HFF-Myc (cell line): ENCODE results near the gene DYSF.

Source experiments
- DNase-seq: peaks from one replicate; pipeline ENCODE4 v3.0.0-alpha.2; 2011; ENCODE audit warnings: low read depth; ENCODE audit errors: extremely low read depth
- H3K4me3 ChIP-seq: replicated peaks from 2 replicates; pipeline ENCODE4 v1.5.1; 2011; ENCODE audit warnings: low read depth, mild to moderate bottlenecking, control low read depth, low read length
- TF ChIP-seq, protein P1 (sequence below): IDR thresholded peaks from 2 replicates; pipeline ENCODE4 v1.5.1; 2012; ENCODE audit warnings: mild to moderate bottlenecking, low read depth, low read length, control low read depth; ENCODE audit errors: missing control alignments

DYSF gene

DNA sequence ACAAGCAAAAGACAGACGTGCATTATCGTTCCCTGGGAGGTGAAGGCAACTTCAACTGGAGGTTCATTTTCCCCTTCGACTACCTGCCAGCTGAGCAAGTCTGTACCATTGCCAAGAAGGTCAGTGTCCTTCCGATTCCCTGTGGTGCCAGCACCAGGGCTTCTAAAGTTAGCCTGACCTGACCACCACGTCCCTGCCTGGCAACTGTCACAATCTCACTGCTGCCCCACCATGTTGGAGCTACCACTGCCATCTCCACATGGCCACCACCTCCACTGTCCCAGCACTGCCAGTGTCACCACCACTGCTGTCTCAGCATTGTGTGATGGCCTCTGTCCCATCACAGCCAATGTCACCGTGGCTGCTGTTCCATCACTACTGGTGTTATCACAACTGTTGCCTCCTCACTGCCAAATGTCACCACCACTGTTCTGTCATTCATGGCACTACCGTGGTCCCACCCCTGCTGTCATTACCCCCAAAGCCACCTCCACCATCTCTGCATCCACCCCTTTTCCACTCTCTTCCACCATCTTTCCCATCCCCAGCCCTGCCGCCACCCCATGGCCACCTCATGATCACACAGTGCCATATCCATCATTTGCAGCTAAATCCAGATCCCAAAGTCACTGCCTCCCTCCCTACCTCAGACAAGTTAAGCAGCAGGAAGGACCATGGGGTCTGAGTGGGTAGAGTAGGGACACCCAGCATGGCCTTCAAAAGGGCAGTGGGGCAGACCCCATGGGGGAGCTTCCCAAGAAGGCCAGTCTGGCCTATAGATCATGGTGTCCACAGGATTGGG, 216.5 kb downstream of the DYSF start:
- H3K4me3 ChIP-seq = no peak overlapping the region
- TF ChIP-seq, protein P1, sequence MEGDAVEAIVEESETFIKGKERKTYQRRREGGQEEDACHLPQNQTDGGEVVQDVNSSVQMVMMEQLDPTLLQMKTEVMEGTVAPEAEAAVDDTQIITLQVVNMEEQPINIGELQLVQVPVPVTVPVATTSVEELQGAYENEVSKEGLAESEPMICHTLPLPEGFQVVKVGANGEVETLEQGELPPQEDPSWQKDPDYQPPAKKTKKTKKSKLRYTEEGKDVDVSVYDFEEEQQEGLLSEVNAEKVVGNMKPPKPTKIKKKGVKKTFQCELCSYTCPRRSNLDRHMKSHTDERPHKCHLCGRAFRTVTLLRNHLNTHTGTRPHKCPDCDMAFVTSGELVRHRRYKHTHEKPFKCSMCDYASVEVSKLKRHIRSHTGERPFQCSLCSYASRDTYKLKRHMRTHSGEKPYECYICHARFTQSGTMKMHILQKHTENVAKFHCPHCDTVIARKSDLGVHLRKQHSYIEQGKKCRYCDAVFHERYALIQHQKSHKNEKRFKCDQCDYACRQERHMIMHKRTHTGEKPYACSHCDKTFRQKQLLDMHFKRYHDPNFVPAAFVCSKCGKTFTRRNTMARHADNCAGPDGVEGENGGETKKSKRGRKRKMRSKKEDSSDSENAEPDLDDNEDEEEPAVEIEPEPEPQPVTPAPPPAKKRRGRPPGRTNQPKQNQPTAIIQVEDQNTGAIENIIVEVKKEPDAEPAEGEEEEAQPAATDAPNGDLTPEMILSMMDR = no peak

DNA sequence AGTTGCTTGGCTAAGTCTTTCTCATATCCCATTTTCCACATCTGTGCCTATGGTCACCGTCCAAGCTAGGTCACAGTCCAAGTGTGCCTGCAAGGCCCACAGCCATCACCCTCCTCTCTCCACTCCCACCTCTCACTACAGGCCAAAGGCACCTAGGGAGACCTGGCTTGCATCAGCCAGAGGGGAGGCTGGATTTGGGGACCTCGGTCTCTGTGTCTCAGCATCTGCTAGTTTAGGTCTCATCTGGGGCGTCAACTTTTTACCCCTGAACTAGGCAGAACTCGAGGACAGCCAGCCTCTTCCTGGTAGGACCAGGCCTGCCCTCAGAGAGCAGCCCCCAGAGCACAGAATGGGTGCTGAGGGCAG, 217.1 kb downstream of the DYSF start:
- no peak overlapping the region for H3K4me3 ChIP-seq
- TF ChIP-seq, protein P1 = no peak
- DNase-seq = no peak

More for the DNA sequence above, 216.5 kb downstream of the DYSF start:
- DNase-seq = no peak

DNA sequence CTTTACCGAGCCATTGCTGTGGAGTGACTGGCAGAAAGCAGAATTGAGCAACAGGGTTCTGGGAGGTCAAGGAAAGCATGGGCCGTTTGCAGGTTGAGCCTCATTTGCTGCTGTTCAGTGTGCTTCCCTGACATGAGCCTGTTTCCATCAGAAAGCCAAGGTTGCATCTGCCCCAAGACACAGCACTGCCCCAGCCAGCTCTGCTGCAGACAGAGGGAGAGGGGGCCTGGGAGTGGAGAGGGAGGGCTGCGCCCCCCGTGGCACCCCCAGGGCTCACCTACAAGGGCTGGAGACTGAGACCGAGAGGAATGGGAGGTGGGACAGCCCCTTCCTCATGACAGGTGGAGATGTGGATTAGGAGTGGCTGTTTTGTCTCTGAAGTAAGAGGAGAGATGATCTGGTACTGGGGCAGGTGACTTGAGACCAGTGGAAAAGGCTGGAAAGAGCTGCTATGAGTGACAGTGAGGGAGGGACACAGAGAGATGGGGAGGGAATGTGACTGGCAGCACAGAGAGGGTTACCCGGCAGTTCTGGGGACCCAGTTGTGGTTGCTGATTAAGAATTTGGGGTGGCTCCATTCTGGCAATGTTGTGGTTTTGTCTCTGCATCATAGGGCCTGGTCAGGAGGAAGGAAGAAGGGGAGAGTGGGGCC, 218.0 kb downstream of the DYSF start:
- H3K4me3 ChIP-seq = no peak overlapping the region
- no peak for DNase-seq
- TF ChIP-seq, protein P1 = no peak

DNA sequence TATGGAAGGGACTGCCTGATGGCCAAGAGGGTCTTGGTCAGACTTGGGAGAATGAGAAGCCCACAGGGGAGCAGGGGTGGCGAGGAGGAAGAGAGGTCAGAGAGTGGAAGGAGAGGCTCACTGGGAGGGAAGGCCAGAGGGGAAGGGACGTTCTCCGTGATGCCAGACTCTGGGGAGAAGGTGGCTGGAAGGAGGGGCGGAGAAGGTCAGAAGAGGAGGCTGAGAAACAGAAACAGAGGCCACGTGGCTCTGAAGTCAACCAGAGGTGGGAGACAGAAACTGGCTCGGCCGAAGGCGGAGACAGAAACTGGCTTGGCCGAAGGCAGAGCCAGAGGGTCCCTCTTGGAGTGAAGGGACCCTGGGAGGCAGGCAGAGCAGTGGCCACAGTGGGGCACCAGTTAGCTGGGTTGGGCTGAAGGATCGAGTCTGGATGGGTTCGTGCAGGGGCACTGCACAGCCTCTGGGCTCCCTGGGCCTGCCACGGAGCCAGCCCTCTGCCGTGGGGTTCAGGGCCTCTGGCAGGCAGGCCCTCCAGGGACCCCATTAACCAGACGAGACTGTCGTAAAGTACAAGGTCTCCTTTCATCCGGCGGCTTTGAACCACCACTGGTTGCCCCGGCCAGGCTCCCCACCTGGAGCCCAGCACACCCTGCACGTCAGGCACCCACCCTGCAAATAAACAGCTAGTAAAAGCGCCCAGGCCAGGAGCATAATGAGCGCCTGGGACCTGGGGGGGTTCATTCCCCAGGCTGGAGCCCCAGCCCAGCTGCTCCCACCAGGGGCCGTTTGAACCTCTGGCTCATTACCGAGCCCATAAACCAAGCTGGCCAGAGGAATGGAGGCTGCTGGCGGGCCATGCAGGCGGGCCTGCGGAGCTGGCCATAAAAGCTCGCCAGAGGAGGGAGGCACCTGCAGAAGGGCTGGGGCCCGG, 218.8 kb downstream of the DYSF start:
- H3K4me3 ChIP-seq = no peak overlapping the region
- no peak for DNase-seq
- TF ChIP-seq, protein P1 = peak; percentile 22

DNA sequence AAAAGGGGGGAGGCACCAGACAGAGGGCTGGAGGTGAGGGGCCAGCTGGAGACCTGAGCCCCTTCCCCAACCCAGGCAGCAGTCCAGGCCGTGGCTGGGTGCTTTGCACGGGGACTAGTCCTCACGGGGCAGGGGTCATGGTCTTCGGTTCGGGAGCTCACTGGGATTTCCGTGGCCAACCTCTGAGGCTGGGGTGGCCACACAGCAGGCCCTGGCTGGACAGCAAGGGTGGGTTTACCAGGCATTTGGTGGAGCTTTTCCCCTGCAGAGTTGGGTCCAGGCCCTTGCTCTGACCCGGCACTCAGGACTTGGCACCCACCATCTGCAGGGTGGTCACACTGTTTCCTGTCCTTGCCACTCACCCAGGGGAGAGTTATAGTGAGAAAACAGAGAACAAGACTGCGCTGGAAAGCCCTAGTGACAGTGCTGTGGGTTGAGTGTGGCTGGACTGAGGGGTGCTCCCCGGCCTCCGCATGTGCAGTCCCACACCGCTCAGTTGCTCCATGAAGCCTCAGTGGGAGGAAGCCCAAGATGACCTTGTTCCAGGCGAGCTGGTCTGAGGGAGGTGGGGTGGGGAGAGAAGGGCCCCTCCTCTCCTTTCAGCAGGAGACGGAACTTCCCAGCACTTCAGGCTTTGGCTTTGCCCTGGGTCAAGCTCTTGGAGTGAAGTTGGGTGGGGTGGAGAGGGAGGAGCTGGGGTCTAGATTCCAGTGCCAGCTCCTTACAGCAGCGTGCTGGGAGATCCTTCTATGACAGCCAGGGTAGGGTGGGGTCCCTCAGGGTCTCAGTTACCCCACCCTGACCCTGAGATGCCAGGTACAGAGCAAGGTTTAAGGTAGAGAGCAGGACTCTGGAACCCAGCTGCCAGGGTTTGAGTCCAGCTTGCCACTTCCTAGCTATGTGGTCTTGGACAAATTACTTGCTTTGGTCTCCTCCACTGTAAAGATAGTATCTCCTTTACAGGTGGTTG, 219.8 kb downstream of the DYSF start:
- TF ChIP-seq, protein P1 = no peak
- no peak for DNase-seq

More for the DNA sequence above, 219.8 kb downstream of the DYSF start:
- no peak overlapping the region for H3K4me3 ChIP-seq
